ENCODE data around the gene VASN.
A peak's percentile ranks its signal among the peaks of the same experiment; 100 is the strongest.
"Not testable (repeated sequence)": the region's sequence is repeated elsewhere in the genome, so short reads cannot be mapped to it uniquely, and the experiment has no call there.

Gene VASN

GRCh38 chr16:4386451-4386805, 14.8 kb downstream of the VASN start:
- DNase-seq: no peak

- DNase-seq: no peak
These were observed 15.4 kb downstream of the VASN start for GRCh38 chr16:4386951-4387565.

GRCh38 chr16:4387781-4388180, 16.1 kb downstream of the VASN start:
- no peak for DNase-seq

- no peak for DNase-seq
These were observed 16.8 kb downstream of the VASN start for GRCh38 chr16:4388271-4389021.

- DNase-seq: no peak
These were observed 17.7 kb downstream of the VASN start for GRCh38 chr16:4389051-4389955.

GRCh38 chr16:4390266-4391260, 18.9 kb downstream of the VASN start:
- no peak for DNase-seq

GRCh38 chr16:4391631-4392381, 20.2 kb downstream of the VASN start:
- DNase-seq: no peak

GRCh38 chr16:4392382-4393239, 21.0 kb downstream of the VASN start:
- DNase-seq: no peak

- DNase-seq: no peak
These were observed 21.6 kb downstream of the VASN start for GRCh38 chr16:4393240-4393600.

- DNase-seq: not testable (repeated sequence)
These were observed 22.2 kb downstream of the VASN start for GRCh38 chr16:4393850-4394249.

GRCh38 chr16:4395055-4395726, 23.5 kb downstream of the VASN start:
- DNase-seq: no peak

GRCh38 chr16:4399001-4399730, 27.5 kb downstream of the VASN start:
- no peak for DNase-seq

- DNase-seq: no peak
These were observed 29.4 kb downstream of the VASN start for GRCh38 chr16:4401094-4401501.

- DNase-seq: no peak
These were observed 29.9 kb downstream of the VASN start for GRCh38 chr16:4401510-4401909.

- DNase-seq: peak; percentile 80
These were observed 30.9 kb downstream of the VASN start for GRCh38 chr16:4402439-4403132.

- no peak for DNase-seq
These were observed 31.7 kb downstream of the VASN start for GRCh38 chr16:4403133-4403949.

GRCh38 chr16:4404247-4404966, 32.8 kb downstream of the VASN start:
- peak; percentile 59 for DNase-seq
